HG03064 (cell line): ENCODE data around the gene WDR43.

Experiments
- ATAC-seq: cut with Tn5 transposase; IDR thresholded peaks from one replicate; pipeline ENCODE4 v1.9.1; 2021; ENCODE audit warnings: low read depth; ENCODE audit not compliant: unreplicated experiment

Gene WDR43

DNA sequence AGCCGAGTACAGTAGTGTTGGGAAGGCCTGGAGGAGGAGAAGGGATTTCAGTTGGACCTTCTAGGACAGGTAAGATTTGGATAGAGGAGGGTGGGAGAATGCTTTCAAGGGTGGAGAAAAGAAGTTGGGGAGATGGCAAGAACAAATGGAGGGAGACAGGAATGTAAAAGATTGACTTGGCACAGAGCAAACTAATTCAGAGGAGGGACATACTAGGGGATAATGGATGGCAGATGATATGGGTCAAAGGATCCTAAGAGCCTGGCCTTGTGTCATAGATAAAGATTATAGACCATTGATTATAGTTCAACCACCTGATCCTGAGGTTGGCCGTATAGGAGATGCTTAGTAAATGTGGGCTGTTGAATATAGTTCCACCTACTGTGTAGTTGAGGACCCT, 12.4 kb downstream of the WDR43 start:
- no peak for ATAC-seq

DNA sequence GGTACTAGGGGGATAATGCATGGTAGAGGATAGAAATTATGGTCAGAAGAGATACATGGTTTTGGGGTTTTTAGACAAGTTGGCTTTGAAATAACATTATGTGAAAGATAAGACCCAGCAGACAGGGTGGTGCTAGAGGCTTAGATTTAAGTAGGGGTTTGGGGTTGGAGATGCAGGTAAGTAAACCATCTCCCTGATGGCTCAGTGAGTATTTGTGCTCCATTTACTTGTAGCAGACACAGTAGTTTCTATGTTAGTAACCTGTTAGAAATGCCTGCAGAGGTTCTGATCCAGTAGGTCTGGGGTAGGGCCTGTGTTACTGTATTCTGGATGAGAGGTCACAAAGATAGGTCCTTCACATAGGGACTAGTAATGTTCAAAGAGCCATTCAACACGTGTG, 13.7 kb downstream of the WDR43 start:
- ATAC-seq, result no peak

DNA sequence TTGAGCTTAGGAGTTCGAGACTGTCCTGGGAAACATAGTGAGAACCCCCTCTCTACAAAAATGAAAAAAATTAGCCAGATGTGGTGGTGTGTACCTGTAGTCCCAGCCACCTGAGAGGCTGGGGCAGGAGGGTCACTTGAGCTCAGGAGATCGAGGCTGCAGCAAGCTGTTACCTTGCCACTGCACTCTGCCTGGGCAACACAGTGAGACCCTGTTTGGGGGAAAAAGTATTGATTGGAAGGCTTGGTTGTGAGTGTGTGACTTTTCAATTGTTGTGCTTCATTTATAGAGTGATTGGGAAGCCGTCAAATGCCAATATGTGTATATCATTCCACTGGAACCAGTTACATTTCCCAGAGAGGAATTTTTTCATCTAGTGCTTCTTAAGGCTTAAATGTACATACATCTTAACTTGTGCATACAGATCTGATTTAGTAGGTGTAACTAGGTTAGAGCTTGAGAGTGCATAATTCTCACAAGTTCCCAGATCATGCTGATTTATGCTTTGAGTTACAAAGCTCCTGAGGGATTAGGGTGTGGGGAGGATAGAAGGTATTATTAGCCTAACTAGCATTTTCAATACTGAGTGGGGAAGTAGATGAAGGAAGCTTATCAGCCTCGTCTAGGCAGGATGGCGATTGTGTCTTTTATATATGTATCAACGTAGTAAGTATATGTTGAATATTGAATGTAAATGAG, 15.3 kb downstream of the WDR43 start:
- no peak for ATAC-seq

DNA sequence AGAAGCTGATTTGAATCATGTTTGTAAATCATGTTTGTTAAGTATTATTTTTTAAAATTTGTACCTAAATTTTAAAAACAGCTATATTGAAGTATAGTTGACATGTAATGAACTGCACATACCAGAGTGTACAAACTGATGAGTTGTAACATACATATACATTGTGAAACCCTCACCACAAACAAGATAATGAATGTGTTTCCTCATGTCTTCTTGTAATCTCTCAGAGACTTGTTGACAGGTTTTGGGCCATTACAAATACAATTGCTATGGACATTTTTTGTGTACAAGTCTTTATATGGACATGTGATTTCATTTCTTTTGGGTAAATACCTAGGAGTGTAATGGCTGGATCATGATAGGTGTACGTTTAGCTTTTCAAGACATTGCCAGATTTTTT, 21.5 kb downstream of the WDR43 start:
- ATAC-seq, result no peak

DNA sequence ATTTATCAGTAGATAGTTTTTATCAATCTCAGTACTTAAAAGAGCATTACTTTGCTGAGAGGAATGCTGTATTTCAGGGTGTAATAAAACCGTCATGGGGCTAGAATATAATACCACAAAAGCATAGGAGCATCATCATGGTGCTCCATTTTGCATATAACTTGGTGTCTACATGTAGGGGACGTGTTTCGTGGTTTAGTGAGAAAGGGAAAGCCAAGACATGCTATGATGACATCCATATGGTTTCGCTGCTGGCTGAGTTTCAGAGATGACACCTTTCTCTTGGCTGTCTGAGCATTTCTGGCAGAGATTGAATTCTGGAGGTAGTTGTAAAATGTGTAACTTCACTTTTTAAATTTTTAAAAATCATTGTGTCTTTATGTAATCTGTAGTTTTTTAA, 32.4 kb downstream of the WDR43 start:
- no peak for ATAC-seq

DNA sequence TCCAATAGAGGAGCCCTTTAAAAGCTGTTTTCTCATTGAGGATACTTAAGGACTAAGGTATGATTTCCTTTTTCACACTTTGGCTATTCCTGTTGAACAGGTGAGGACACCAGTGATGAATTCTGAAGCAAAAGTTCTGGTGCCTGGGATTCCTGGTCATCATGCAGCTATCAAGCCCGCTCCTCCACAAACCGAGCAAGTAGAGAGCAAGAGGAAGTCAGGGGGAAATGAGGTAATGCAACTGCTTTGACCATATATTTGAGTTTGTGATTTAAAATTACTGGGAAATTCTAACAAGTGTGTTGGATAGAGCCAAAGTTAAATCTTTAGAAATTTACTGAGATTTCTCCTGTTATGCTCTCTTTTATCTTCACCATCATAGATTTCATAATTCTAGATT, 33.0 kb downstream of the WDR43 start:
- ATAC-seq, result no peak

DNA sequence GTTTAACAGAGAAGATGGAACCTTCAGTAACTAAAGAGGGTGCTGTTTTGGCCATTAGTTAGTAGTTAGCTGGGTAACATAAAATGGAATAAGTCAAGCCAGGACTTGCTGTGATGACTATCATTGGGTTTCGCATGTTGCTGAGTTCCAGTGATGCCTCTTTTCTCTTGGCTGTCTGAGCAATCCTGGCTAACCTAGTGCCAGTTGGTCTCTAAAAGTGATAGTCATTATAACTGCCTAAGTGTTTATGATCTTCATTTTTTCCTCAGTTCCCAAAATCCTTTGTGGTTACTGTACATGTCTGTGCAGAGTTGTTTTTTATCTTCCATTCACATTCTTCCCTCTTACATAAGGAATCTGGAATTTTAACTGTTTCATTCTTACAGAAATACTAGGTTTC, 33.4 kb downstream of the WDR43 start:
- no peak for ATAC-seq

DNA sequence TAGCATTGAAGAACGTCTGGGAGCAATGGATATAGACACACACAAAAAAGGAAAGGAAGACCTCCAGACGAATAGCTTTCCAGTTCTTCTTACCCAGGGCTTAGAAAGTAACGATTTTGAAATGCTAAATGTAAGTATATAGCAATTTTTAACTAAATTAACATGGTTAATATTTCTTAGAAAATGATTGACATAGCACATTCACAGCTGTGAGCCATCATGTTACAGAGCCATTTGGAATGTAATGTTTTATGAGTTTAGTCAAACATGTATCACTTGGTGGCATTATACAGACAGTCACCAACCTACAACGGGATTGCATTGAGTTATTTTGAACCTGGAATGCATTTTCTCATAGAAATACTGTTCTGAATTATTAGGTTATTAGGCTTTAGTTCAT, 35.1 kb downstream of the WDR43 start:
- no peak for ATAC-seq

DNA sequence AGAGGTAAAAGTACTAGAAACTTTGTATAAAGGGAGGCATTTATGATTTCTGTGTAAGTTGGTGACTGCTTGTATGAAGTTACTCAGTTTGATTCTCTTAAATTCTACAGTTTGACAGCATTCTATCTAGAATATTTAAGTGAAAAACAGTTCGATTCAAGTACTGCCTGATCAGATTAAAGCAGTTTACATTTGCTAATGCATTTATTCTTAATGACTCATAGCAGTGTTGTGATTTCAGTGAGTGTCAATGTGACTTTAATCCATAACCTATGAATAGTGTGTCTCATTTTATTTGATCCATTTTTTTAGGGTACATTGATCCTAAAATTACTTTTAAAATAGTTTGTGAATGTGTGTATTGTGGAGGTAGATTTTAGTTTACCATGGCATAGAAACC, 35.7 kb downstream of the WDR43 start:
- ATAC-seq, result no peak

DNA sequence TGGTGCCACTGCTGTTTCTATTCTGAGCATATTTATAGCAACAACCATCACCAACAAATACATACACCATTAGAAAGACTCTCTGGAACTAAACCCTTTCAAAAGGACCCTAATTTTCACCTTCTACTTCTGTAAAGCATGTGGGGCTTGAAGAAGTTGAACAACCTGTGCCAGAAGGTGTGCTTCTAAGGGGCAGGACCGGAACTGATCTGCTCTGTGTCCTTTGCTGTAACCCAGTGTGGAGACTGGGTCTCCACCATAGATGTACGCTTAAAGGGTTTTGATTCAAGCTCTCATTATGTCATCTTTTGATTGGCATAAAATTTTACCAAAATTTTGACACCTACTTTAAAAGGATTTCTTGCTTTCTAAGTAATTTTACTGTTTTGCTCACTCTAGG, 40.3 kb downstream of the WDR43 start:
- ATAC-seq, result no peak

DNA sequence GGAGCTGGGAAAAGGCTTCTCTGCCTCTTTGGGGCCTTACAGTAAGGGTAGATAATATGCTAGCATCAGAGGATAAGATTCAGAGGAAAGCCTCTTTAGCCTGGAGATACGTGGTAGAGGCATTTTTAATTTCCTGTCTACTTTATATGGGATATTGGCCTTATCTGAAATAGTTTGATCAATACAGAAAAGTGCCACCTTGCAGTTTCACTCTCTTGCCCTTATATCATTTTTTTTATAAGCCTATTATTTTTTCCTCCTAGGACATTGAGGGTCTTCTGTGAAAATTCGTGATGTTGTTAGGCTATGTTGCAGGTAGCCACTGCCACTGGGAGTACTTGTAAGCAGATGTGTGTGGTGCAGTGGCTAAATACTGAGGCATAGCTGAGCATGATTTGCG, 46.5 kb downstream of the WDR43 start:
- ATAC-seq, result no peak

DNA sequence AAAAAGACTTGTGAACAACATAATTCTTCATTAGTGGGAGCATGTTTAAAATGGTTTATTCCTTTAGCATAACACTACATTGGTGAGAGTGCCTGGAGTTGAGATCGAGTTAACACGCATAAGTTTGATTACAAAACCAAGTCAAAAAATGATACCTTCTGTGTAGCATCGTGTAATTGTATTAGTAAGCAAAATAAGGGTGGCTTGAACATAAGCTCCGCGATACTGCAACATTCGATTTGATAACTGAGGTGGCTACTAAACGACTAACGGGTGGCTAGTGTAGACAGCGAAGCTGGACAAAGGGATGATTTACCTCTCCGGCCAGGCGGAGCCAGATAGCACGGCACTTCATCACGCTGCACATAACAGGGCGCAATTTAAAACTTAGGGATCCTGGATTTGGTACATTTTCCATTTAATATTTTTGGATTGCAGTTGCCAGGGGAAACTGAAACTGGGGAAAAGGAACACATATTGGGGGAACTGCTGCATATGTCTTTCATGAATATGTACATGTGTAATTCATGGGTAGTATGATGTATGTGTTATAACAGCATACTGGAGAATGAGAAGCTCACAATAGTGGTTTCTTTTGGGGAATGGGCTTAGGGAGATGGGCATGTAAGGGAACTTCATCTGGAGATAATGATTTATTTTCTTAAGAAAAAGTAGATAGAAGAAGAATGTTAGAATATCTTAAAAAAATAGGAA, 50.2 kb downstream of the WDR43 start:
- no peak for ATAC-seq

DNA sequence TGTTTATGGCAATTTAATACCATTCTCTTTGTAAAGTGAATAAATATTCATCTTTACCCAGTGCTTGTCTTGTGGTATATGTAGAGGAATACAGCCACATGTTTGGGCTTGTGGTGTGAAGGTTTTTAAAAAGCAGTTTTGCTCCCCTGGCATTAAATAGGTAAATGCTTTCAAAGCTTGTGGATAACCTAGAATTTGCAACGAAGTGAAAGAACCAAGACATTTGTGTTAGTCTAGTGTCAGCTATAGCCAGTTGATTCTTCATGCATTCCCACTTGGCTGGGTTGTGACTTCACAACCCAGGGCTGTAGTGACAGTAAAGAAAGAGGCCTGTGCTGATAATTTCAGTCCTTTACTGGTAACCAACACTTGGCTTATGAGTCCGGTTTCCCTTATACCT, 53.7 kb downstream of the WDR43 start:
- no peak for ATAC-seq

DNA sequence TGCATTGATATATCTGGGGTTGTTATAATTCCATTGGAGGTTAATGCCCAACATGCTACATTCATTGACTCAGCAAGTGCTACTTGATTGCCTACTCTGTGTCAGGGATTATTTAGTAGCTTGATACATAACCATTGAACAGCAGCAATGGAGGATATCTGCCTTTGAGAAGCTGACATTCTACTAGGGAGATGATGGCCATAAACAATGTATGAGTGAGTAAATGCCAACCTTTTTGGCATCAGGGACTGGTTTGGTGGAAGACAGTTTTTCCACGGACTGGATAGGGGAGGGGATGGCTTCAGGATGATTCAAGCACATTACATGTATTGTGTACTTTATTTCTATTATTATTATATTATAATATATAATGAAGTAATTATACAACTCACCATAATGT, 54.7 kb downstream of the WDR43 start:
- ATAC-seq, result no peak

DNA sequence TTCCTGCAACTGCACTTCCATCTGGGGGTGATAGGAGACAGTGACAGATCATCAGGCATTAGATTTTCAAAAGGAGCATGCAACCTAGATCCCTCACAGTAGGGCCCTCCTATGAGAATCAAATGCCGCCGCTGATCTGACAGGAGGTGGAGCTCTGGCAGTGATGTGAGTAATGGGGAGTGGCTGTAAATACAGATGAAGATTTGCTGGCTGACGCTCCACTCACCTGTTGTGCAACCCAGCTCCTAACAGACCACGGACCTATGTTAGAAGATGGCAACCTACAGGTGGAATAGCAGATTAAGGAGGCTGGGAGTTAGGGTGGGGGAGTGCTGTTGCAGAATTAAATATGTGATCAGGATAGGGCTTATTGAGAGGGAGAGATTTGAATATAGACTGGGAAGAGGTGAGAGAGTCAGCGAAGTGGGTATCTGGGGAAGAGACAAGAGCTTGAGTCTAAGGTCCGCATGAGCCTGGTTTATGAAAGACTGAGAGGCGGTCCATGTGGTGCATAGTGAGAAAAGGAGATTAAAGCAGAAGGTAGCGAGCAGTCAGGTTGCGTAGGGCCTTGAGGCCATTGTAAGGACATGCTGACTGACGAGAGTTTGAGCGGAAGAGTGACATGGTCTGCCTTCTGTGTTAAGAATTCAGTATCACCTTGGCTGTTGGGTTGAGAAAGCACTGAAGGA, 55.3 kb downstream of the WDR43 start:
- ATAC-seq, result no peak

DNA sequence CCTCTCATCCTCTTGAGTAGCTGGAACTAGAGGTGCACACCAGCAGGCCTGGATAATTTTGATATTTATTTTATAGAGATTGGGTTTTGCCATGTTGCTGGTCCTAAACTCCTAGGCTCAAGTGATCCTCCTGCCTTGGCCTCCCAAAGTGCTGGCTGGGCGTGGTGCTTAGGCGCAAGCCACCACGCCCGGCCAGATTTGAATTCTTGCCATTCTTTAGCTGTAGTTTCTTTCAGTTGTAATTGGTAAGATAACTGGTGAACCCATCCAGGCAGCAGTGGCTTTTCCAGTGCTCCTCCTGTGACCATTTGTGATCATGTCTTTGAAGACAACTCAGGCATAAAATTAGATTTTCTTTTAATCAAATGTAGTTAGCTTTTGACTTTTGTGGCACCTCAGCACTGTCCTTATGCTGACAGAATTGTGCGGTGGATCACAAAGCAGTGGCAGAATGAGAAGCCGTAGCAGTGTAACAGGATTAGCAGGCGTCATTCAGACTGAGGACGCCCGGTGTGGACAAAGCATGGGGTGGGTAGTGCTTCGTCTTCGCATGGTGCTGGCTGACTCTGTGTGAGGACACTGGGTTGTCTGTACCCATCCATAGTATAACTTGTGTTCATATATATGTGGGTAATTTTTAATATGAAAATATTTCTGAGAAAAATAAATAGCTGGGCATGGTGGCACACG, 56.6 kb downstream of the WDR43 start:
- ATAC-seq, result no peak

DNA sequence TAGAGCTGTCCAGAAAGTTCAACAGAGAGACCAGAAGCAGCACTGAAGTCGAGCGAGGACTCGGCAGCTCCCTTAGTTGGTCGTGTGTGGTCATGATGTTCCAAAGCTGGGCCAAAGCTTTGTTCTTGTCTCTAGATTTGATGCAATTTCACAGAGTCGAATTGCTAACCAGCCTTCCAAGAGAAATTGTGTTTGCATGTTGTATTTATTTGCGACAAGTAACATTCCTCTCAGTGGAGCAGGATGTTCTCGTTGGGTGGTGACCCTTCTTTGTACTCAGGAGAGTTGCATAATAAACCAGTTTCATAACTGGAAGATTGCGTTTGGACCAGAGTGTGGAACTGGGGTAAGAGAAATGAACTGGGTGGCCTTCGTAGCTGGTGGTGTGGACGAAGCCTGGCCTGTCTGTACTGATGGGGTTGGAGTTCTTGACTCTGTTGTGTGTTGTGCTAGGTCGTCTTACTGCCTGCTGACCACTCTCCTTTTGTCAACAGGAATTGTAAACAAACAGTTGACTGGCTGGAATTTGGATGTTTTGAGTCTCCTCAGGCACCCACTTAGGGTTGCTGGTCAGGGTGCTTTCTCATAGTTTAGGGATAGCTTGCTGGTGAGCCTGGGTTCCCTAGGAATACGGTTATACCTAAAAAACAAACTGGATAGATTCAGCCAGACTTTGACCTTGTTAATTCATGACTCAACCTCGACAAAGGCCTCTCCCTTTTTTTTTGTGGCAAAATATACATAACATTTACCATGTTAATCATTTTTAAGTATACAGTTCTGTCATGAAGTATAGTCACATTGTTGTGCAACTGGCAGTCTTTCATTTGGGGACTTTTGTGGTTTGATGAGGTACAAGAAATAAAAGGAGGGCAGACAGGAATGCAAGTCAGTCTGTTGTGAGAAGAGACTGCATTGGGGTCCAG, 57.7 kb downstream of the WDR43 start:
- no peak for ATAC-seq

DNA sequence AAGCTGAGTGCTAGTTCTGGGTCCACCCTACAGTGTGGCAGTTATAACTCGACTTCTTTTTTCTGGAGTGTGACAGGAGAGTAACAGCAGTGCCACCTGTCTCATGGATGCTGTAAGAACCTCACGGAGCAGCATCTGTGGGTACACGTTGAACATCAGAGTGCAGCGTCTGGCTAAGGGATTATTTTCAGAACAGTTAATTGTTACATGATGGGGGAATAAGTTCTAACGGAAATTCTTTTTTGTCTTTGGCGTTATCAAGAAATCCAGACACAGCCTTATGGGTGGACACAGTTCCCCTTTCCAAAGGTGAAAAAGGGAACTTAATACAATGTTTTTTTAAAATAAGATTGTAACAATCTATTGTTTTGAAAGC, 58.4 kb downstream of the WDR43 start:
- ATAC-seq, result no peak

DNA sequence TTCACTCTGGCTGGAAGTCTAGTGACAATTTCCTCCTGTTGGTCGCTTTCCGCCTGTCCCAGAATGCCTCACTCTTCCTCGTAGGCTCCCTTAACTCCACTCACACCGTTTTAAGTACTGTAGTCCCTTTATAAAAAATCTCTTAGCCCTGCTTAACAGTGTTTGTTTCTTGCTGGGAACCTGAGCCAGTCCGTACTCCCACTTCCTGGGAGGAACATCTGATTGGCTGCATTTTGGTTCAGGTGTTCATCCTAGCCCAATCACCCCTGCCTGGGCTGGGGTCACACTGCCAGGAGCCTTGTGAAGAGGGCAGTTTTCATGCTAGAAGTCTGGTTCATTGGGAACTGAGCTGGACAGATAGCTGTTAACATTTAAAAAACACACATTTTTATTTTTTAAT, 61.0 kb downstream of the WDR43 start:
- ATAC-seq, result no peak

DNA sequence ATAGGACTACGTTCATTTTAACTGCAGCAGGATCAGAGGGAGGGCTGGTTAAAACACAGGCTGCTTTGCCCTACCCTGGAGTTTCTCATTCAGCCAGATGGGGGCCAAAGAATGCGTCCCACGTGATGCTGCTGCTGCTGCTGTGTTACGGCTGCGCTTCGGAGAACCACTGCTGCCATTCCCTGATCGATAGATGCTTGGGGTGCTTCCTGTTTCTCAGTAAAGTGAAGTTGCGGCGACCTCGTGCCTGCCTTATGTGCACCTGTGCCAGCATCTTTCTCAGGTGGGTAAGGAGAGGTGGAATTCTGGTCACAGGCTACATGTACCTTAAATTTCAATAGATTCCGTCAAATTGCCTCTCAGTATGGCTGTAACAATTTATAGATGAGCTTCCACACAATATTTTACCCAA, 62.0 kb downstream of the WDR43 start:
- ATAC-seq, result no peak
